Panc1 (cell line): ENCODE results near the gene CCDC70. TPM values are rescaled to one million over a fixed set of nuclear protein-coding genes. Genes with fewer than 3 reads are reported as not detected.

Experiments
- ATAC-seq: fragments of 200-7000 bp; cut with Tn5 transposase; 2 replicates; pipeline ENCODE4 v1.9.1; 2020; ENCODE audit warnings: mild to moderate bottlenecking, moderate library complexity
- BruUV-seq: library from RNA; stranded (reverse); fragments of 400-500 nt; replicated peaks from 2 replicates; lab custom pipeline; 2021; lab: Mats Ljungman, UMichigan
- CTCF ChIA-PET: fragments of 300-600 bp; sonication (Branson Sonifier 250); formaldehyde crosslinking; loops from one replicate; lab custom pipeline; 2022; ENCODE audit warnings: antibody characterized with exemption; lab: Charles Lee
- POLR2A ChIA-PET: fragments of 300-600 bp; sonication (Branson Sonifier 250); formaldehyde crosslinking; loops from one replicate; lab custom pipeline; 2022; ENCODE audit warnings: antibody characterized with exemption; lab: Charles Lee
- DNase-seq: peaks from one replicate; pipeline ENCODE4 v3.0.0-alpha.2; 2010; ENCODE audit warnings: low read depth, low spot score
- H3K27ac ChIP-seq: 2 replicates; pipeline ENCODE4 v1.5.1; 2011; ENCODE audit warnings: mild to moderate bottlenecking, low read length, inconsistent platforms
- H3K27me3 ChIP-seq: fragments of 200-500 bp; sonication (Bioruptor generic); 2 replicates; pipeline ENCODE4 v1.6.0; 2014; ENCODE audit warnings: low read length, inconsistent platforms; ENCODE audit not compliant: control insufficient read depth, insufficient read depth
- H3K36me3 ChIP-seq: fragments of 200-500 bp; sonication (Bioruptor generic); 2 replicates; pipeline ENCODE4 v1.5.1; 2014; ENCODE audit warnings: inconsistent platforms, mild to moderate bottlenecking, low read length, moderate library complexity; ENCODE audit not compliant: control insufficient read depth, insufficient read depth
- H3K4me1 ChIP-seq: 2 replicates; pipeline ENCODE4 v1.5.1; 2011; ENCODE audit warnings: inconsistent platforms, mild to moderate bottlenecking, low read length, moderate library complexity; ENCODE audit not compliant: control insufficient read depth, insufficient read depth
- H3K4me3 ChIP-seq, 2 experiments: 2 replicates each; pipeline ENCODE4 v1.5.1; 2011 to 2012; ENCODE audit warnings: low read depth in 2 of 2, low read length in 2 of 2, mild to moderate bottlenecking in 2 of 2, inconsistent platforms in 1 of 2, moderate library complexity in 1 of 2
- H3K9me3 ChIP-seq: fragments of 200-500 bp; sonication (Bioruptor generic); 2 replicates; pipeline ENCODE4 v1.5.1; 2014; ENCODE audit warnings: low read depth, mild to moderate bottlenecking, inconsistent platforms, low read length, moderate library complexity; ENCODE audit not compliant: control insufficient read depth, insufficient read depth
- CTCF ChIP-seq: fragments of 450-650 bp; IDR thresholded peaks from 2 replicates; pipeline ENCODE4 v1.5.1; 2017; ENCODE audit warnings: mild to moderate bottlenecking
- POLR2AphosphoS5 ChIP-seq: IDR thresholded peaks from 2 replicates; pipeline ENCODE4 v1.6.1; 2012; ENCODE audit warnings: mild to moderate bottlenecking, low read depth, low read length, moderate library complexity
- REST ChIP-seq, 2 experiments: IDR thresholded peaks; 2 replicates each; pipeline ENCODE4 v1.6.1; 2011 to 2012; ENCODE audit warnings: low read depth in 2 of 2, control low read depth in 1 of 2, low read length in 1 of 2, mild to moderate bottlenecking in 1 of 2, moderate library complexity in 1 of 2; ENCODE audit not compliant: insufficient read depth in 1 of 2
- SIN3A ChIP-seq: IDR thresholded peaks from 2 replicates; pipeline ENCODE4 v1.6.1; 2012; ENCODE audit warnings: low read depth, mild to moderate bottlenecking, low read length, moderate library complexity, borderline replicate concordance; ENCODE audit not compliant: insufficient read depth
- TCF7L2 ChIP-seq: IDR thresholded peaks from 2 replicates; pipeline ENCODE4 v1.6.1; 2011; ENCODE audit warnings: mild to moderate bottlenecking, low read depth, low read length, inconsistent platforms
- in situ Hi-C: cut with HindIII; loops from 2 replicates; pipeline ENCODE4 v1.10.0; 2016; ENCODE audit warnings: low sequenced_read_pairs, low pct_unique_long_range_greater_than_20kb
- intact Hi-C: fragments of 100-400 bp; cut with micrococcal nuclease; formaldehyde crosslinking; loops from one replicate; pipeline ENCODE4 v1.10.0; 2022; ENCODE audit not compliant: unreplicated experiment
- total RNA-seq: library from RNA; stranded (reverse); gene quantifications from one replicate; pipeline ENCODE4 v1.2.1, GENCODE V29; 2021; ENCODE audit not compliant: unreplicated experiment

The CCDC70 gene
- total RNA-seq, 1 experiment from 2014 or later, result not detected

GRCh38 chr13:51862957-51863356 lies 1.2 kb downstream of the CCDC70 start:
- Histone ChIP-seq H3K4me1 (peaks cover 3% of the 10 kb centered on the region; the same call in 1 of the 2 replicates), H3K36me3 (no peaks in the 10 kb centered on the region), H3K27me3 (no peaks in the 10 kb centered on the region), H3K9me3 (no peaks in the 10 kb centered on the region), H3K4me3 (no peak overlapping the region), H3K27ac (no peak overlapping the region)
- no TSS peak for BruUV-seq
- no peak for DNase-seq
- intact Hi-C loops (no loop called here), in situ Hi-C loops (no loop called here)
- CTCF ChIA-PET, result no interaction called here
- no peak for ATAC-seq
- no peak for TF ChIP-seq TCF7L2
- TF ChIP-seq POLR2AphosphoS5, result no peak
- POLR2A ChIA-PET, result interaction anchor here (0.6 kb wide), 1 partner anchor 845 kb away, joined by 9 read pairs; no protein-coding TSS in a partner anchor

DNA sequence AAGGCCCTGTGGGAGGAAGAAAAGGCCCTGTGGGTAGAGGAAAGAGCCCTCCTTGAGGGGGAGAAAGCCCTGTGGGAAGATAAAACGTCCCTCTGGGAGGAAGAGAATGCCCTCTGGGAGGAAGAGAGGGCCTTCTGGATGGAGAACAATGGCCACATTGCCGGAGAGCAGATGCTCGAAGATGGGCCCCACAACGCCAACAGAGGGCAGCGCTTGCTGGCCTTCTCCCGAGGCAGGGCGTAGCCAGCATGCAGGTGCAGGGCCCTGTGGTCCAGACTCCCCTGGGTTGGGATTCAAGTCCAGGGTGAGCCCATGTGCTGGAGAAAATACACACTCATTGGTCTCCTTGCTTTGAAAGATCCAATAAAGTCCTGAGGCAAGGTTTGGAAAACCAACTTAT lies 4.1 kb downstream of the CCDC70 start:
- no peak for DNase-seq

More for the DNA sequence above, 4.1 kb downstream of the CCDC70 start:
- no peak for ATAC-seq
- POLR2A ChIA-PET, result no interaction called here
- TF ChIP-seq REST (IDR thresholded peaks at IDR 0.05; ENCODE audit: insufficient read depth in 1 of 2, low read depth in 2 of 2, low read length in 1 of 2), result no peak
- no peak for TF ChIP-seq CTCF
- TF ChIP-seq POLR2AphosphoS5, result no peak
- TF ChIP-seq TCF7L2, result no peak
- TF ChIP-seq SIN3A, result no peak
- H3K36me3 ChIP-seq, result no peaks in the 10 kb centered on the region
- intact Hi-C loops (no loop called here), in situ Hi-C loops (no loop called here)
- BruUV-seq, result no TSS peak
- no peaks in the 10 kb centered on the region for H3K4me1 ChIP-seq
- no peaks in the 10 kb centered on the region for H3K9me3 ChIP-seq
- no peak overlapping the region for H3K4me3 ChIP-seq
- H3K27me3 ChIP-seq, result no peaks in the 10 kb centered on the region
- no peak overlapping the region for H3K27ac ChIP-seq
- CTCF ChIA-PET, result no interaction called here
